ENCODE data around the gene DNM2.
"Not testable (repeated sequence)": the region's sequence is repeated elsewhere in the genome, so short reads cannot be mapped to it uniquely, and the experiment has no call there.

DNM2 gene

DNA sequence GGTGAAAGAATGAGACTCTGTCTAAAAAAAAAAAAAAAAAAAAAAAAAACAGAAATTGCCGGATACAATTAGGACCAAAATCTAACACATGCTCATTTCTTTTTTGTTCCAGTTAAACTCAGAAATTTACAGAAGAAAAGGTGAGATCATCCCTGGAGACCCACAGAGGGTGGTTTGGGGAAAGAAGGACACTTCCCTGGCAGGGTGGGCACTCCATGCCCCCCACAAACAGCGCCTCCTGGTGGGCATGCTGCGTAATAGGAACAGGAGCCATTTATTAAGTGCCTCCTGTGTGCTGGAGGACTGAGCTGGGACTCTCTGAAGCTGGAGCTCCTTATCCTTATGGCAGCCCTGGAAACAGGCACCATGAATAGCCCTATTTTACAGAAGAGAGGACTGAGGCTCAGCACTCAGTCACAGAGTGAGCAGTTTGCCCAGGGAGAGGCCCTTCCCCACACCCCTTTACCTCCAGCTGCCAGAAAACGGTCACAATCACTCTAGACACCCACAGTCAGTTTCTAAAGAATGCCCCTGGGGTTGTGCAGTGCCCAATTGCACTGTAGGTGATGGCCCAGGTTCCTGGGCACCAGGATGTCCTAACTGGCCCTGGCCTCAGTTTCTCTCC is 140.4 kb downstream of the DNM2 start:
- no peaks in the 10 kb centered on the region for H3K36me3 Mint-ChIP-seq
- no peaks in the 10 kb centered on the region for H3K9me3 Mint-ChIP-seq
- no peak overlapping the region for H3K4me3 Mint-ChIP-seq
- ATAC-seq (replicated peaks) (peak; percentile 42 to 49), DNase-seq (no peak)
- no peaks in the 10 kb centered on the region for H3K27me3 Mint-ChIP-seq
- peaks cover 0 to 1% of the 10 kb centered on the region in 2 donors for H3K4me1 Mint-ChIP-seq
- no peak overlapping the region for H3K27ac Mint-ChIP-seq

DNA sequence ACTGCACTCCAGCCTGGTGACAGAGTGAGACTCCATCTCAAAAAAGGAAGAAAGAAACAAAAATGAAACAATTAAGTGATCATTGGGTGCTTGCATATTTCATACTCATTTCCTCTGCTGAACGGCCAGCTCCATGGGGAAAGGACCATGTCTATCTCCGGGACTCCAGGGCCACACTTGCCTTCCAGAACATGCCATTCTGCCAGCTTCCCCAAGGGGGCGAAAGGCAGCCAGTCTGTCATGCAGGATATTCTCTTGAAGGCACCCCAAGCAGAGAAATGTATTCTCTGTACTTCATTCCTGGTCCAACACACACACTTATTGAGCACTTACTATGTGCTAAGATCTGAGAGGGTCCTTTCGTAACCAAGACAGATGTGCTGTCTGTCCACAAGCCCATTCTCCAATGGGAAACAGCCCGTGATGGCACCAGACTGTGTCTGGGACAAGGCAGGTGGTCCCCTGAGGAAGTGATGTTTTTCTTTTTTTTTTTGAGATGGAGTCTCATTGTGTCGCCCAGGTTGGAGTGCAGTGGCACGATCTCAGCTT is 143.3 kb downstream of the DNM2 start:
- Mint-ChIP-seq H3K36me3 (no peaks in the 10 kb centered on the region), H3K4me3 (no peak overlapping the region), H3K27me3 (no peaks in the 10 kb centered on the region), H3K27ac (peak overlapping the region; percentile 9), H3K9me3 (no peaks in the 10 kb centered on the region), H3K4me1 (peaks cover 8 to 11% of the 10 kb centered on the region in 2 donors)
- DNase-seq: no peak
- peak; percentile 38 to 48 for ATAC-seq (replicated peaks)

DNA sequence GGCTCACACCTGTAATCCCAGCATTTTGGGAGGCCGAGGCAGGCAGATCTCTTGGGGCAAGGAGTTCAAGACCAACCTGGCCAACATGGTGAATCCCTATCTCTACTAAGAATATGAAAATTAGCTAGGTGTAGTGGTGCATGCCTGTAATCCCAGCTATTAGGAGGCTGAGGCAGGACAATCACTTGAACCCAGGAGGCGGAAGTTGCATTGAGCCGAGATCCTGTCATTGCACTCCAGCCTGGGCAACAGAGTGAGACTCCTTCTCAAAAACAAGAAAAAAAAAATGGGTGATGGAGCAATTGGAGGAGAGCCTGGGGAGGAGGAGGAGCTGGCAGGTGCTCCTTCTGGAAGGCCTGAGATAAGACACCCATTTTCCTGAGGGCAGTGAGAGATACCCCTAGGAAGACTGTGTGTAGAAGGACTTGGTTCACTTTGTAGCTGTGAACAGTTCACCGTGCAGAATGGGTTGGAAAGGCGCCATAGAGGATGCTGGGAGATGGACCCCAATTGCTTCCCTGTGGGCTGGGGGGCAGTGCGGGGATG is 144.8 kb downstream of the DNM2 start:
- Mint-ChIP-seq H3K4me1 (peaks cover 9 to 17% of the 10 kb centered on the region in 2 donors), H3K27me3 (no peaks in the 10 kb centered on the region), H3K4me3 (no peak overlapping the region), H3K27ac (no peak overlapping the region), H3K9me3 (no peaks in the 10 kb centered on the region), H3K36me3 (no peaks in the 10 kb centered on the region)
- no peak for ATAC-seq (replicated peaks)
- DNase-seq: no peak

DNA sequence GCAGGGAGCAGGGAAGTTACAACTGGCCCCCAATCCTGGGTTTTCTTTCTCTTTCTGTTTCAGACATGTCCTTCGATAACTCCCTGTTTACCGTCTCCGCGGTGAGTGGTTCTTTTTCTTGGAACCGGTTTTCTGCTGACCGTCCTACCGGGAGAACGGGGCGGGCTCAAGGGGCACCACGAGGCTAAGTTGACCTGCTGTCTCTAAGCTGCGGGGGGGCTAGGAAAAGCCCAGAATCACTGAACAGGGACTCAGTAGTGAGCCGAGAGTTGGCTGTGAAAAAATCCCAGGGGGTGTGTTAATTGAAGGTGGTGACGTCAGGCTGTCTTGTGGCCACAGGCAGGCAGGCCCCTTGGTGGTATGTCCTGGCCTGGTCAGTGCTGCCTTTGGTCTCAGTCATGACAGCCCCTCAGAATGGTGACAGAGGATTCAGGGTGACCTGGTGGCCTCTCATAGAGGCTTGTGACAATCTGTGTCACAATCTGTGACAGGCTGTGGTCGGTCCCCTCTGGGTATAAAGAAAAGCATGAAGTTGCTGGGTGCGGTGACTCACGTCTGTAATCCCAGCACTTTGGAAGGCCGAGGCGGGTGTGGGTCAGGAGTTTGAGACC is 145.3 kb downstream of the DNM2 start:
- ATAC-seq (replicated peaks) (no peak), DNase-seq (no peak)
- Mint-ChIP-seq H3K4me1 (peaks cover 15 to 23% of the 10 kb centered on the region in 2 donors), H3K36me3 (no peaks in the 10 kb centered on the region), H3K27me3 (no peaks in the 10 kb centered on the region), H3K27ac (peak overlapping the region; percentile 56), H3K4me3 (no peak overlapping the region), H3K9me3 (no peaks in the 10 kb centered on the region)

DNA sequence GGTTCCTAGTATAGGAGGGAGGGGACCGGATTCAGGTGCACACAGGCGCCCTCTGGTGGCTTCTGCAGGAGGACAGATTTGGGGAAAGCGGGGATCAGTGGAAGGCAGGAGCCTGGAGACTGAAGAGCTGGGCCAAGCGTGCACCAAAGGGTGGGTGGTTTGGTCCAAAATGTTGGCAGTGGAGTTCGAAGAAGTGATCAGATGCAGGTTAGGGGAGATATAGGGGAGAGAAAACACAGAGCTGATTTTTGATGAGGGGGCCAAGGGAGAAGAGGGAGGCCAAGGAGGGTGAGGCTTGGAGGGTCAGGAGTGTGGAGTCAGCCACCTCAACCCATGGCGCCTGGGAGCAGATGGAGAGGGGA is 146.6 kb downstream of the DNM2 start:
- Mint-ChIP-seq H3K27ac (peak overlapping the region; percentile 22), H3K4me3 (peak overlapping the region in 1 of 2 donors; percentile 46)

DNA sequence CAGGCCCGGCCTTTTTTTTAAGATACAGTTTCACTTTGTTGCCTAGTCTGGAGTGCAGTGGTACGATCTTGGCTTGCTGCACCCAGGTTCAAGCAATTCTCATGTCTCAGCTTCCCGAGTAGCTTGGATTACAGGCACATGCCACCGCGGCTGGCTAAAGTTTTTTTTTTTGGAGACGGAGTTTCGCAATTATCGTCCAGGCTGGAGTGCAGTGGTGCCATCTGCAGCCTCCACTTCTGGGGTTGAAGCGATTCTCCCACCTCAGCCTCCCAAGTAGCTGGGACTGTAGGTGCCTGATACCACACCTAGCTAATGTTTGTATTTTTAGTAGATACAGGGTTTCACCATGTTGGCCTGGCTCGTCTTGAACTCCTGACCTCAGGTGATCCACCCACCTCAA is 148.6 kb downstream of the DNM2 start:
- ATAC-seq (replicated peaks) (no peak), DNase-seq (no peak)
- Mint-ChIP-seq H3K9me3 (no peaks in the 10 kb centered on the region), H3K4me3 (no peak overlapping the region), H3K27me3 (no peaks in the 10 kb centered on the region), H3K36me3 (no peaks in the 10 kb centered on the region), H3K27ac (no peak overlapping the region), H3K4me1 (peaks cover 24 to 46% of the 10 kb centered on the region in 2 donors)

More for the DNA sequence above, 146.6 kb downstream of the DNM2 start:
- no peaks in the 10 kb centered on the region for H3K36me3 Mint-ChIP-seq
- DNase-seq (peak; percentile 66), ATAC-seq (replicated peaks) (peak; percentile 73 to 74)
- H3K9me3 Mint-ChIP-seq: no peaks in the 10 kb centered on the region
- H3K27me3 Mint-ChIP-seq: no peaks in the 10 kb centered on the region
- peaks cover 18 to 32% of the 10 kb centered on the region in 2 donors for H3K4me1 Mint-ChIP-seq

DNA sequence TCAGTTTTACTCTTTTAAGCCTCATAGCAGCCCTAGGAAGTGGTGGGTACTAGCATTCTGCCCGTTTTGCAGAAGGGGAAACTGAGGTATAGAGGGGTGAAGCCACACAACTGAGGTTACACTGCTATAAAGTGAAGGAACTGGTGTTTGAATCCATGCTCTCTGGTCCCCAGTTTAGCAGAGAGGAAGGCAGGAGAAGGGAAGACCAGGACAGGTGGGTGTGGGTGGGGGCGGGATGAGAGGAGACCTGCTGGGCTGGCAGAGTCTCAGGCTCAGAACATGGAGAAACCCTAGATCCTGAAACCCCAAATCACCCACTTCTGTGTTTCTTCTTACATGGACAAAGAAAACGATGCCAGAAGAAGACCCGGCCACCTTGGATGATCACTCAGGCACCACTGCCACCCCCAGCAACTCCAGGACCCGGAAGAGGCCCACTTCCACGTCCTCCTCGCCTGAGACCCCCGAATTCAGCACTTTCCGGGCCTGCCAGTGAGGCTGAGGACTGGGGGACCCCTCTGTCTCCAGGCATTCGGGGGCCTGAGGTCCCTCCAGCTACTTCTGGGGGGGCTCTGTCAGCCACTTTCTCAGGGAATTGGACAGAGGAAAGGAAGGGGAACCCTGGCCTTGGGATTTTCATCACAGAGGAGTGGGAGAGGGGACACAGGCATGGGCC is 151.1 kb downstream of the DNM2 start:
- peaks cover 32 to 61% of the 10 kb centered on the region in 2 donors for H3K4me1 Mint-ChIP-seq
- no peaks in the 10 kb centered on the region for H3K27me3 Mint-ChIP-seq
- H3K9me3 Mint-ChIP-seq: no peaks in the 10 kb centered on the region
- H3K36me3 Mint-ChIP-seq: peaks cover 3 to 5% of the 10 kb centered on the region in 2 donors
- DNase-seq (no peak), ATAC-seq (replicated peaks) (no peak)
- peak overlapping the region; percentile 76 for H3K27ac Mint-ChIP-seq
- H3K4me3 Mint-ChIP-seq: peak overlapping the region in 1 of 2 donors; percentile 11

GRCh38 chr19:10869872-10870311 is 152.0 kb downstream of the DNM2 start:
- peaks cover 29 to 58% of the 10 kb centered on the region in 2 donors for H3K4me1 Mint-ChIP-seq
- H3K27ac Mint-ChIP-seq: peak overlapping the region; percentile 81
- not testable (repeated sequence) for H3K36me3 Mint-ChIP-seq; ATAC-seq (replicated peaks); DNase-seq; H3K27me3 Mint-ChIP-seq; H3K9me3 Mint-ChIP-seq
- H3K4me3 Mint-ChIP-seq: peak overlapping the region; percentile 64 to 90

DNA sequence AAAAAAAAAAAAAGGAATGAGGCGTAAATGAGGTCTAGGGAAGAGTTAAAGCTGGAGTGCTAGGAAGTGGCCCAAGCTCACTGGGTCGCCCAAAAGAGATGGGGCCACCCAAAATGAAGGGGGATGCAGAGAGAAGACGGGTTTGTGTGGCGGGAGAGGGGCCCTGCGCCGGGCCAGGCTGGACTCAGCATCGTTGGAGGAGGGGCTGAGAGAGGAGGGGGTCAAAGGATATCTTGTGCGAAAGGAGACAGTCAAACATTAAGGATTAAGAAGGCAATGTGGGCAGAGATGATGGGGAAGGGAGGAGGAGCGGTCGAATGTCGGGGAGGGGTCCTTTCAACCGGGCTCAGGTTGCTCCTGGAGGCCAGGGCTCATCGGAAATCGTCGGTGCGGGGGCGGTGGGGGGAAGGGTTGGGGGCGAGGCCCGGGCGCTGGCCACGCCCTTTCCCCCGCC is 152.6 kb downstream of the DNM2 start:
- Mint-ChIP-seq H3K4me1 (peaks cover 30 to 65% of the 10 kb centered on the region in 2 donors), H3K27me3 (no peaks in the 10 kb centered on the region), H3K4me3 (peak overlapping the region; percentile 83 to 90), H3K9me3 (no peaks in the 10 kb centered on the region), H3K36me3 (peaks cover 5 to 13% of the 10 kb centered on the region in 2 donors), H3K27ac (peak overlapping the region; percentile 70)
- no peak for DNase-seq
- peak in 1 of 2 donors; percentile 0 for ATAC-seq (replicated peaks)

DNA sequence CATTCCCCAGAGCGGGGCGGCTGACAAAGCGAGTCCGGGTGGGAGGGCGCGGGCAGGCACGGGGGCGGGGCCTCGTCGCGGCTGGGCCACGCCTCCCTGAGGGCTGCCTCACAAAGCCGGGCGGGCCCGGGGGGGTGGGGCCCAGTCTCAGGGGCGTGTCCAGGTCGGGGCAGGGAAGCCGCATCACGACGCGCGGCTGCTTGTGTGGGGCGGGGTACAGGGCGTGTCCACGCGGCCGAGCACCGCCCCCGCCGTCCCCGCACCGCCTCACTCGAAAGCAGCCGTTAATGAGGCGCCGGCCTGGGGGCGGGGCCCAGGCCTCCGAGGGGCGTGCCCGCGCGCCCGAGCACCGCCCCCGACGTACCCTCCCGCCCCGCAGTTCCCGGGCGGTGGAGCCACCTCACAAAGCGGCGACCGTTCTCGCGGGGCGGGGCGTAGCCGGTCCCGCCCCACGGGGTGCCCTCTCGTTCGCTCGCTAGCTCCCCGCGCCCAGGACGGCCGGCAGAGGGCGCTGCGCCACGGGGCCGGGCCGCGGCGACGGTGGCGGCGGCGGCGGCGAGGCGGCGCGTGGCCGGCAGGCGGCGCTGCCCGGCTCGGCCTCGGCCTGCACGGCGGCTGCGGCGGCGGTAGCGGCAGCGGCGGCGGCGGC is 153.2 kb downstream of the DNM2 start, which contains the start of gene CARM1:
CARM1 (plus strand) TSS at position 599 of the 649 bp plus-strand sequence. CDS start 150 bp downstream, outside the sequence.
- peaks cover 5 to 13% of the 10 kb centered on the region in 2 donors for H3K36me3 Mint-ChIP-seq
- H3K27me3 Mint-ChIP-seq: no peaks in the 10 kb centered on the region
- H3K27ac Mint-ChIP-seq: peak within 1 kb of the TSS; percentile 89
- DNase-seq (peak; percentile 97), ATAC-seq (replicated peaks) (peak; percentile 81 to 87)
- peak within 1 kb of the TSS; percentile 88 to 90 for H3K4me3 Mint-ChIP-seq
- peaks cover 30 to 67% of the 10 kb centered on the region in 2 donors for H3K4me1 Mint-ChIP-seq
- no peaks in the 10 kb centered on the region for H3K9me3 Mint-ChIP-seq

DNA sequence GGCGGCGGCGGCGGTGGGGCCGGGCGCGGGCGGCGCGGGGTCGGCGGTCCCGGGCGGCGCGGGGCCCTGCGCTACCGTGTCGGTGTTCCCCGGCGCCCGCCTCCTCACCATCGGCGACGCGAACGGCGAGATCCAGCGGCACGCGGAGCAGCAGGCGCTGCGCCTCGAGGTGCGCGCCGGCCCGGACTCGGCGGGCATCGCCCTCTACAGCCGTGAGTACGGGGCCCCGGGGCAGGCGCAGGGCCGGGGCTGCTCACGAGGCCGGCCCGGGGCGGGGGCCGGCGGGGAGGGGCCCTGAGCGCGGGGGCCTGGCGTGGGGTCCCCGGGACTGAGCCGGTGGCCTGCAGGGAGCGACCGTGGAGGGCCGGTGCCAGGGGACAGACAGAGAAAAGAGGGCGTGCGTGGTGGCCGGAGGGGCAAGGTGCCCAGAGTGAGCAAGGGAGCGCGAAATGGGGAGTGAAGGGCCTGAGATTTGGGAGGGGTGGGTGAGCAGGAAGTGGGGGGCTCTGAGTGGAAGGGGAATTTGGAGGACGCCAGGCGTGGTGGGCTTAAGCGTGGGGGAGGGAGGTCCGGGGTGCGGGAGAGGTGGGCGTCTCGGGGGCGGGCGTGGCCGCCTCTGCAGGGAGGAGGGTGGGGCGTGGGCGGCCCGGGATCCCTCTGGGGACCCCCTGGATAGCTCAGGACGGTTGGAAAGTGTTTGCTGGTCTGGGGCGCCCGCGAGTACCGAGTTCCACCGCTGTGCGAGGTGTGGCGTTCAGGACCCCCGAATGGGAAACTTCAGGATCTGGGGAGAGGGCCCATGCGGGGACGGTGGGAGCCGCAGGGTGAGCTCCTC is 154.0 kb downstream of the DNM2 start:
- ATAC-seq (replicated peaks) (peak; percentile 3 to 9), DNase-seq (peak; percentile 36)
- Mint-ChIP-seq H3K4me3 (peak overlapping the region; percentile 78 to 88), H3K36me3 (peaks cover 5 to 15% of the 10 kb centered on the region in 2 donors), H3K27ac (peak overlapping the region; percentile 89), H3K9me3 (no peaks in the 10 kb centered on the region), H3K27me3 (no peaks in the 10 kb centered on the region), H3K4me1 (peaks cover 38 to 75% of the 10 kb centered on the region in 2 donors)

- no peaks in the 10 kb centered on the region for H3K9me3 Mint-ChIP-seq
- H3K4me3 Mint-ChIP-seq: peak overlapping the region; percentile 78 to 88
- H3K4me1 Mint-ChIP-seq: peaks cover 40 to 72% of the 10 kb centered on the region in 2 donors
- peaks cover 5 to 17% of the 10 kb centered on the region in 2 donors for H3K36me3 Mint-ChIP-seq
- DNase-seq (no peak), ATAC-seq (replicated peaks) (no peak)
- H3K27ac Mint-ChIP-seq: peak overlapping the region; percentile 89
- H3K27me3 Mint-ChIP-seq: no peaks in the 10 kb centered on the region
Observed at GRCh38 chr19:10872546-10873107, 154.7 kb downstream of the DNM2 start.

DNA sequence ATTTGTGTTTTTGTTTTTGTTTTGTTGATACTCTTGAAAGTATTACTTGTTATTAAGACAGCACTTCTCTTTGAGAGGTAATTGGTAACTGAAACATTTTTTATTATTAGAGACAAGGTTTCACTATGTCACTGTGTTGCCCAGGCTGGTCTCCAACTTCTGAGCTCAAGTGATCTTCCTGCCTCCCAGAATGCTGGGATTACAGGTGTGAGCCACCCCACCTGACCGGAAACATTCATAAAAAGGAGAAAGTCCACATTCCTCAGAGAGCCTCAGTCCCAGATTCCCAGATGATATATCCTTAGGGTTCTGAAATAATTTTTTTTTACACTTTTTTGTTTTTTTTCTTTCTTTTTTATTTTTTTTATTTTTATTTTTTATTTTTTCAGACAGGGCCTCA is 156.1 kb downstream of the DNM2 start:
- H3K27ac Mint-ChIP-seq: no peak overlapping the region
- H3K27me3 Mint-ChIP-seq: no peaks in the 10 kb centered on the region
- no peak for ATAC-seq (replicated peaks)
- peaks cover 5 to 23% of the 10 kb centered on the region in 2 donors for H3K36me3 Mint-ChIP-seq
- peak overlapping the region; percentile 41 to 61 for H3K4me3 Mint-ChIP-seq
- DNase-seq: no peak
- H3K9me3 Mint-ChIP-seq: peaks cover 0 to under 1% of the 10 kb centered on the region in 2 donors
- H3K4me1 Mint-ChIP-seq: peaks cover 41 to 73% of the 10 kb centered on the region in 2 donors

All from stimulated activated naive B cell treated with anti-CD40 and anti-IgM and Interleukin-4, amounts not matched to agents 10 μg/mL and 1 μg/mL and 100 μg/mL, for 72 hours (primary cell).